ENCODE results near the gene MYH9.

The MYH9 gene

DNA sequence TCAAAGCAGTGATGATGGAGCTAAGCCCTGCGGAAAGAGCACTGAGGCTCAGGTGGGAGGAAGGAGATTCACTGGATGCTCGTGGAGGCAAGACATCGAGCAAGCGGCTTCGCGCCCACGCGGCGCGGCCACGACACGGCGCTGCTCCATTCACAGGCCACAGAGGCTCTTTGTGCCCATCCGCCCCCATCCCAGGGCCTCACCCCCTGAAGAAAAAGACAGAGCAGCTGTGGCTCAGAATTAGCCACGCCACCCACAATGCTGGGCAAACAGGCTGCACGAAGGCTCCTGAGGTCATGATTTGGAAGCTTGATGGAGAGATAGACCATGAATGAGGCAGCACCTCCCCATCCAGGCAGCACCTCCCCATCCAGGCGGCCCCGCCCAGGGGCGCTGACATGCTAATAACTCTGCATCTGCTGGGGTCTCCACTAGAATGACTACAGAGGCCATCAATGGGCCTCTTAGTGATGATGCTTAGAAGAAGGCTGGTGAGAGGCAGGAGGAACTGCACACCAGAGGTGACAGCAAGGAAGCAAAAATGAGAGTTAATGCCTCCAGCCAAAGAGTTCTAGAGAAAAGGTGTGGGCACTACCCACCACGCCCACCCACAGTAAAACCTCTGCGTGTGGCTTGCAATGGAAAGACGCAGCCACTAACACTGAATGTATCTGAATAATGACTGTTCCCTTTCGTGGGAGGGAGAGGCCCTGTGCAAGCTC lies 43.5 kb downstream of the MYH9 start:
- no peak for DNase-seq

DNA sequence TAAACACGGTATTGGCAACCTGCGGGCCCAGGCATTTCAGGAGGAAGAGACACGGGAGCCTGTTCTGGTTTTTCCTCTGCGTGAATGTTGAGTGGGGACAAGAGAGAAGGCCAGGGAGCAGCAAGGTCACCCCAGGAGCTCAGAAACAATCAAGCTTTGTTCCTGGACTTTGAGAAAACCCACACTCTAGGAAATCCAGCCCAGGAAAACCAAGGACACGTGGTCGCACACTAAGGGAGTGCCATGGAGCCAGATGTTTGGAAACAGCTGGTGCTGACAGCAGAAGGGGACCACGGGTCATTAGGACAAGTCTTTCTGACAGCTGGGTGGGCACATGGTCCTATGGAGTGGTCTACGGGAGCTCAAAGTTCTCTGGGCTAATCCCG lies 44.1 kb downstream of the MYH9 start:
- no peak for DNase-seq

DNA sequence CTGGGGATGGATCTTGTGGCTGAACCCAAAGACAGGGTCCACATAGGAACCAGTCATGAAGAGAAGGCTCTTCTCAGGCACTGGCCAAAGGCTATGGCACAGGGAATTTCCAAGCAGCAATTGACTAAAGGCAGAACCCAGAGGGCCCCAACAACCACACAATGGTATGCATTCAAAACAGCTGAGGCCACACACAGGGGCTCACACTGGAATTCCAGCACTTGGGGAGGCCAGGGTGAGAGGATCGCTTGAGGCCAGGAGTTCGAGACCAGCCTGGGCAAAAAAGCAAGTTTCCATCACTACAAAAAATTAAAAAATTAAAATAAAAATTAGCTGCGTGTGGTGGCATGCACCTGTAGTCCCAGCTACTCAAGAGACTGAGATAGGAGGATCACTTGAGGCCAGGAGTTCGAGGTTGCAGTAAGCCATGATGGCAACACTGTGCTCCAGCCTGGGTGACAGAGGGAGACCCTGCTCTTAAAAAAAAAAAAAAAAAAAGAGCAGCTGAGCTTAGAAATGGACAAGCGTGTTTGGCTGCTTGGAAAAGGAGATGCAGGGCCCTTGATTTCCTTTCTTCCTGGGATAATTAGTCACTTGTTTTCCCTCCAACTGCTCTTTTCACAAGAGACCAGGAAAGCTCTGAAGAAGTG lies 44.6 kb downstream of the MYH9 start:
- DNase-seq: no peak

DNA sequence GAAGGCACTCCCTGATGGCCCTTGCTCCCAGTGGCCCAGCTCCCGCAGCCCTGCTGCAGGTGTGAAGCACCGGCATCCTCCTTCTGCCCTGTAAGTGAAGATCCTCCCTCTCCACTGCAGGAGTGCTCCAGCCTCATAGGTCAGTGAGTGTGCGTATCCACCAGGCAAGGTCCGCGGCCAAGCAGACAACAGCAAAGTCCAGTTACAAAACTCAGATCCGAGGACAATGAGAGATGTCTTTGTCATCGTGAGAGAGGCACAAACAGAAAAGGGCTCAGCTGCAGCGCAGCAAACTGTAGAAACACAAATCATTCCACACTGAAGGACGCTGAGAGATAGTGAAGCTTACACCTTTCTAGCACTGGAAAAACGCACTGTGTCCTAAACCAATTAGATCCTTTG lies 46.1 kb downstream of the MYH9 start:
- no peak for DNase-seq

- no peak for DNase-seq
Measured at GRCh38 chr22:36340621-36341020, 47.1 kb downstream of the MYH9 start.

- DNase-seq: no peak
Measured at GRCh38 chr22:36339171-36340065, 48.3 kb downstream of the MYH9 start.

GRCh38 chr22:36337365-36338130 lies 50.2 kb downstream of the MYH9 start:
- DNase-seq: no peak

GRCh38 chr22:36336246-36337182 lies 51.3 kb downstream of the MYH9 start:
- DNase-seq: no peak

DNA sequence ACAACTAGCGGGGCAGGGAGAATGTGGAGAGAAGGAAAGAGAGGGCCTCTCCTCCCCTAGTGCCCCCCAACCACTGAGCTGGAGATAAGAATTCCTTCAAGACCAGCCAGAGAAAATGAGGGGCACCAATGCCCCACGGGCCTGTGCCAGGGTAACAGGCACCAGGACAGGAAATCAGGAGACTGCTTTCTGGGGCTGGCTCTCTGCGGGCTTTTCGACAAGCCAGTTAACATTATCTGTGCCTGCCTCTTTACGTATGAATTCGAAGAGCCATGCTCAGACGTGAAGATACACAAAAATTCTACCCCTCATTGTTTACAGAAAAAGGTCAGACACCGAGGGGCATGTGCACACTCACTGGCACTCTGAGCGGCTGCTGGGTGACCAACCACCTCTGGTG lies 52.1 kb downstream of the MYH9 start:
- DNase-seq: no peak

GRCh38 chr22:36334821-36335603 lies 52.8 kb downstream of the MYH9 start:
- peak; percentile 76 for DNase-seq

- DNase-seq: peak; percentile 78
Measured at GRCh38 chr22:36334081-36334820, 53.5 kb downstream of the MYH9 start.

- DNase-seq: no peak
Measured at GRCh38 chr22:36333644-36334043, 54.1 kb downstream of the MYH9 start.

DNA sequence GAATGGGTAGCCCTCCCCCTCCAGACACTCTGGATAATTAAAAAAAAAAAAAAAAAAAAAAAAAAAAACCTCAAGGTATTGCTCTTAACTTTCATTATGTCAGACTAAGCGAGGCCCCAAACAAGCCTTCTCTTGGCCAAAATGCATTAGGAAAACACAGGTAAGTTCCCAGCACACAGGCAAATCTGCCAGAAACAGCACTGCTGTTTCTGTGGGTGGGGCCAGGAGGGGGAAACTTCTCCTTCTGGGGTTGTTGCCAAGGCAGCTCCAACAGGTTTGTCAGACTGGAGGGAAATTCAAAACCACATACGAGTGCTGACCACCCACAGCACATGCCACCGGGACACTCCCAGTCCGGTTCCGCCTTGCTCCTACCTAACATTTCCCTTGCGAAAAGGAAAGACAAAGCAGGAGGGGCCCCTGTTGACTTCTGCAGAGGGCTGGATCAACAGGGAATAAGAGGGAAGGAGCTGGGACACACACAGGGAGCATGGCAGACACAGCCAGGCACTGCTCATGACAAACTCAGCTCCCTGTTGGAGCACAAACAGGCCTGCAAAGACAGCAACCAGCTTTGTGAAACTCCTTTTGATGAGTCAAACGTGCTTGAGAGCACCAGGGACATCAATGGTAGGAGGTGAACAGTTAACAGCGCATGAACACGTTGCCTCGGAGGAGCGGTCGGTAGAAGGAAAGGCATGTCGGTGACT lies 55.0 kb downstream of the MYH9 start:
- peak; percentile 43 for DNase-seq

DNA sequence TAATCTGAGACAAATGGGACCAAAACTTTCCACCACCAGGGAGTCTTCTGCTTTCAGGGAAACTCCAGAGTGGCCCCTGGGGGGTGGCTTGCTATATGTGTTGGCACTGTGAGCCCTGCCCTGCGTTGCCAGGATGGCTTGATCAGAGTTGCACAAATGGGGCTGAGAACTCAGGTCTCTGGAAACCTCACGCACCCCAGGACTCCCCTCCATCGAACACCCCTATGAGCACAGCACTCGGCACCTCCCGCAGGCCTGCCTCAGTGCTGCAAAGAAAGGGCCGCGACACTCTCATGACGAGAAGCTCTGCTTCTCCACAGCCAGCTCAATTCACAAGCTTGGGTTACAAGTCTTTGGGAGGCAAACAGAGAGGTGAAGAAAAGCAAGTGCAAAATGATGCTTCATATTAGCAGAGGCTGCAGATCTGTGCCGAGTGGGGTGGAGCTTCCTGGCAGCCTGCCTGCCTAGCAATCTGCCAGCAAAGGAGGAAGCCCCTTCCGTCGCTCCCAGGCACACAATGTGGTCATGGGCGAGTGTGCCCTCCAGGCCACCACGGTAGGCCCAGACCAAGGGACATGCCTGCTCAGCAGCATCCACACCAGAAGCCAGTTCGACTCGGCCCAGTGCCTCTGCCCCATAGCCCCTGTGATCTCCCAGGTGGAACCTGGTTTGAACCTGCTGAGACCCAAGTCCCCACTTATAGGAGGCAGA lies 55.7 kb downstream of the MYH9 start:
- DNase-seq: peak; percentile 71

DNA sequence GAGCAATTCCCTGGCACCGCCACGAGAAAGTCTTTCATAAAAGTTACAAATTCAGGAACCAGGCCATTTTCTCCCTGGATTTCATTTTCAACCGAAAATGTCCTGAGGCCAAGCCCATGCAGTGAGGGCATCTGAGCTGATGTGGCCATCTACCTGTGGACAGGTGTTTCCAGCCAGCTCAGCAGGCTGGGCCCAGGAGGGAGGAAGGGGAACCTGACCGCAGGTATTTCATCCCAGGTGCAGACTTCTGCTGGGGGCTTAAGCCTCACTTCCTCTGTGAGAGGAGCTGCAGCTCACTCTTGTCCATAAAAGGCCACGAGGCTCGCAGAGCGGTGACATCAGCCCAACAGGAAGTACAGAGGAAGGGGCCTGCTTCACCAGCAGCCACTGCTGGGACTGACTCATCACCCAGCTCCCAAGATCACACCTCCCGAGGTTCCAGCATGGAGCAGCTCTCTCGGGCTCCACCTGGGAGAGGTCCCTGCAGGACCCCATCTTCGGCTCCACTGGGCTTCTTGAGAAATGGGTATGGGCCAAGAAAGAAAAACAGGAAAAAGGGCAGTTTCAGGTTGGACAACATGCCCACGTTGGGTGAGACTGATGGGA lies 56.4 kb downstream of the MYH9 start:
- DNase-seq: peak; percentile 94

GRCh38 chr22:36330655-36331305 lies 57.0 kb downstream of the MYH9 start:
- DNase-seq: peak; percentile 39

DNA sequence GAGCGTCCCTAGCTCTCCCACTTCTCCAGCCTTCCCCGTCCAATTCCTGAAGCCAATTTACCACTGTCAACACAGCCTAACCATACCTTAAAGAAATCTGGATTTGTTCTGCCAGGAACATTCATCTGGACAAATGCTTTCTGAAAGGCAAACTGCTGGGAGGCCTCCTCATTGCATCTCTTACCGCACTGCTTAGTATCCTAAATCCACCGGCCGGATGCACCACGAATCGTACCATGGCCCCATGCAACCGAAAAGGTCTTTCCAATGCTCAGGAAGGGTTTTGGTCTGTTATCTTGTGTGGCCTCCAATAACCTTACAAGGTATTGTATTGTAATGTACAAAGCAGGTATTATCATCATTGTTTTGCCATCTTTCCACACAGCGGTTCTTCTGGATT lies 57.6 kb downstream of the MYH9 start:
- DNase-seq: no peak
